HG02571 (cell line): Measurements from ENCODE around the gene DENND4B.

Experiments used
- ATAC-seq: cut with Tn5 transposase; IDR thresholded peaks from one replicate; pipeline ENCODE4 v1.9.1; 2021; ENCODE audit warnings: mild to moderate bottlenecking, moderate library complexity; ENCODE audit not compliant: unreplicated experiment

Gene DENND4B

GRCh38 chr1:153951183-153951582 is 4.7 kb upstream of the DENND4B start:
- ATAC-seq, result no peak

- peak; percentile 64 for ATAC-seq
Measured at GRCh38 chr1:153945795-153946621, 510 bp downstream of the DENND4B start.

- ATAC-seq, result peak; percentile 3
Measured at GRCh38 chr1:153945131-153945794, 1.3 kb downstream of the DENND4B start.

- ATAC-seq, result no peak
Measured at GRCh38 chr1:153944827-153945117, 1.7 kb downstream of the DENND4B start.

GRCh38 chr1:153944005-153944826 is 2.3 kb downstream of the DENND4B start:
- no peak for ATAC-seq

GRCh38 chr1:153942766-153943549 is 3.6 kb downstream of the DENND4B start:
- ATAC-seq, result no peak

- ATAC-seq, result no peak
Measured at GRCh38 chr1:153941826-153942725, 4.4 kb downstream of the DENND4B start.

GRCh38 chr1:153940756-153941155 is 5.8 kb downstream of the DENND4B start:
- ATAC-seq, result no peak

- no peak for ATAC-seq
Measured at GRCh38 chr1:153939476-153939875, 7.0 kb downstream of the DENND4B start.

GRCh38 chr1:153938996-153939395 is 7.5 kb downstream of the DENND4B start:
- ATAC-seq, result no peak

- no peak for ATAC-seq
Measured at GRCh38 chr1:153937331-153937730, 9.2 kb downstream of the DENND4B start.

- ATAC-seq, result no peak
Measured at GRCh38 chr1:153936011-153936802, 10.3 kb downstream of the DENND4B start.

- no peak for ATAC-seq
Measured at GRCh38 chr1:153934746-153935145, 11.8 kb downstream of the DENND4B start.

- ATAC-seq, result no peak
Measured at GRCh38 chr1:153933955-153934354, 12.6 kb downstream of the DENND4B start.

GRCh38 chr1:153933430-153933829 is 13.1 kb downstream of the DENND4B start:
- no peak for ATAC-seq

GRCh38 chr1:153932156-153933131 is 14.1 kb downstream of the DENND4B start:
- no peak for ATAC-seq

- ATAC-seq, result no peak
Measured at GRCh38 chr1:153929981-153930948, 16.3 kb downstream of the DENND4B start.
